Choroid plexus epithelial cell (primary cell): Measurements from ENCODE around the gene NCOA3.

Experiments
- DNase-seq: peaks from one replicate; pipeline ENCODE4 v3.0.0-alpha.2; 2010; ENCODE audit warnings: low read depth
- H3K4me3 ChIP-seq: 2 replicates; pipeline ENCODE4 v1.5.1; 2011; ENCODE audit warnings: low read depth, mild to moderate bottlenecking, control low read depth, low read length, moderate library complexity
- CTCF ChIP-seq: conservative IDR thresholded peaks from 2 replicates; pipeline ENCODE4 v1.5.1; 2011; ENCODE audit warnings: low read depth, mild to moderate bottlenecking, control low read depth, inconsistent platforms, low read length, moderate library complexity

NCOA3 gene

GRCh38 chr20:47669927-47670890, 168.5 kb downstream of the NCOA3 start:
- no peak overlapping the region for H3K4me3 ChIP-seq
- TF ChIP-seq CTCF: no peak
- no peak for DNase-seq

- DNase-seq: no peak
Observed at GRCh38 chr20:47670913-47671312, 169.2 kb downstream of the NCOA3 start.

GRCh38 chr20:47672166-47672565, 170.5 kb downstream of the NCOA3 start:
- no peak for DNase-seq
- TF ChIP-seq CTCF: no peak
- no peak overlapping the region for H3K4me3 ChIP-seq

More at GRCh38 chr20:47670913-47671312, 169.2 kb downstream of the NCOA3 start:
- no peak for TF ChIP-seq CTCF
- H3K4me3 ChIP-seq: no peak overlapping the region

GRCh38 chr20:47672886-47673670, 171.4 kb downstream of the NCOA3 start:
- TF ChIP-seq CTCF: no peak
- no peak for DNase-seq
- no peak overlapping the region for H3K4me3 ChIP-seq

GRCh38 chr20:47673671-47673955, 171.9 kb downstream of the NCOA3 start:
- no peak overlapping the region for H3K4me3 ChIP-seq
- no peak for DNase-seq
- TF ChIP-seq CTCF: no peak

- TF ChIP-seq CTCF: no peak
- H3K4me3 ChIP-seq: no peak overlapping the region
- no peak for DNase-seq
Observed at GRCh38 chr20:47674145-47674544, 172.5 kb downstream of the NCOA3 start.
